Stimulated activated CD4-positive, alpha-beta T cell treated with anti-CD3 and anti-CD28 coated beads, Interleukin-15, amount 100 ng/mL, for 1 hour (primary cell): ENCODE data around the gene FKBP1C.
"Not testable (repeated sequence)": the region's sequence is repeated elsewhere in the genome, so short reads cannot be mapped to it uniquely, and the experiment has no call there.

Experiments used
- DNase-seq, 2 donors: peaks; one replicate each; pipeline ENCODE4 v3.0.0-alpha.2; 2020; ENCODE audit warnings: low read depth in 1 of 2, low spot score in 1 of 2

FKBP1C gene

GRCh38 chr6:63211343-63211742 lies at the start of gene FKBP1C:
TSS of gene FKBP1C (plus strand) at chr6:63211469.
- DNase-seq: not testable (repeated sequence)

DNA sequence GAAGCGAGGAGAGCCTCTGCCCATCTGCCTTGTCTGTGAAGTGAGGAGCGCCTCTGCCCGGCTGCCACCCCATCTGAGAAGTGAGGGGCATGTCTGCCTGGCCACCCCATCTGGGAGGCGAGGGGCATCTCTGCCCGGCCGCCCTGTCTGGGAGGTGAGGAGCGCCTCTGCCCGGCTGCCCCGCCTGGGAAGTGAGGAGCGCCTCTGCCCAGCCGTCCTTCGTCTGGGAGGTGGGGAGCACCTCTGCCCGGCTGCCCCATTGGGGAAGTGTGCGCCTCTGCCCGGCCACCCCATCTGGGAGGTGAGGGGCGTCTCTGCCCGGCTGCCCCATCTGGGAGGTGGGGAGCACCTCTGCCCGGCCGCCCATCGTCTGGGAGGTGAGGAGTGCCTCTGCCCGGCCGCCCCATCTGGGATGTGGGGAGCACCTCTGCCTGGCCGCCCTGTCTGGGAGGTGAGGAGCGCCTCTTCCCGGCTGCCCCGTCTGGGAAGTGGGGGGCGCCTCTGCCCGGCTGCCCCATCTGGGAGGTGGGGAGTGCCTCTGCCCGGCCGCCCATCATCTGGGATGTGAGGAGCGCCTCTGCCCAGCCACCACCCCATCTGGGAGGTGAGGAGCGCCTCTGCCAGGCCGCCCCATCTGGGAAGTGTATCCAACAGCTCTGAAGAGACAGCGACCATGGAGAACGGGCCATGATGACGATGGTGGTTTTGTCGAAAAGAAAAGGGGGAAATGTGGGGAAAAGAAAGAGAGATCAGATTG lies 47.0 kb upstream of the FKBP1C start:
- DNase-seq: not testable (repeated sequence)

GRCh38 chr6:63174173-63174572 lies 37.1 kb upstream of the FKBP1C start:
- no peak for DNase-seq

- DNase-seq: no peak
Observed at GRCh38 chr6:63176181-63176580, 35.1 kb upstream of the FKBP1C start.

DNA sequence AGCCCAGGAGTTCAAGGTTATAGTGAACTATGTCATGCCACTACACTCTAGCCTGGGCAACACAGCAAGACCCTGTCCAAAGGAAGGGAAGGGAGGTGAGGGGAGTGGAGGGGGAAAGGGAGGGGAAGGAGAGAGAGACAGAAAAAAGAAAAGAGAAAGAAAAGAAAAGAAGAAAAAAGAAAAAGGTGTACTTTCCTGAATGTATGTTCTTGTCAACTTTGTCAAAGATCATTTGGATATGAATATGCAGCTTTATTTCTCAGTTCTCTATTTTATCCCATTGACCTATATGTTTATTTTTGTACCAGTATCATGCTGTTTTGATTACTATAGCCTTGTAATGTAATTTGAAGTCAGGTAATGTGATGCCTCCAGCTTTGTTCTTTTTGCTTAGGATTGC lies 30.9 kb upstream of the FKBP1C start:
- no peak for DNase-seq

GRCh38 chr6:63186970-63187369 lies 24.3 kb upstream of the FKBP1C start:
- no peak for DNase-seq

GRCh38 chr6:63188828-63189227 lies 22.4 kb upstream of the FKBP1C start:
- DNase-seq: no peak

- no peak for DNase-seq
Observed at GRCh38 chr6:63193324-63193723, 17.9 kb upstream of the FKBP1C start.

- DNase-seq: no peak
Observed at GRCh38 chr6:63197741-63198140, 13.5 kb upstream of the FKBP1C start.

DNA sequence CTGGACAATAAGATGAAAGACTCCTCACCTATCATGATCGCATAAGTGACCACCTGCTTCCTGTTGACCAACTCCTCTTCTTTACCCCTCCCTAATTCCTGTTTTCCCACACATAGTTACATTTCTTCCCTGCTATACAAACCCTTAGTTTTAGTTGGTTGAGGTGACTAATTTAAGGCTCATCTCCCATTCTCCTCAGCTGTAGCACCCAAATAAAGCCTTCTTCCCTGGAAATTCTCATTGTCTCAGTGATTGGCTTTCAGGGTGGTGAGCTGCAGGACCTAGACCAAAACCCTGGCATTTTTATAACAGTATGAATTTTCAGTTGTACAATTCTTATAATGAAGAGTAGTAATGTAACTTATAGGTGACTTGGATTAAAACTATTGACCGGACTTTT lies 2.1 kb downstream of the FKBP1C start:
- DNase-seq: no peak

- no peak for DNase-seq
Observed at GRCh38 chr6:63214816-63215215, 3.5 kb downstream of the FKBP1C start.

GRCh38 chr6:63224179-63224578 lies 12.9 kb downstream of the FKBP1C start:
- no peak for DNase-seq

DNA sequence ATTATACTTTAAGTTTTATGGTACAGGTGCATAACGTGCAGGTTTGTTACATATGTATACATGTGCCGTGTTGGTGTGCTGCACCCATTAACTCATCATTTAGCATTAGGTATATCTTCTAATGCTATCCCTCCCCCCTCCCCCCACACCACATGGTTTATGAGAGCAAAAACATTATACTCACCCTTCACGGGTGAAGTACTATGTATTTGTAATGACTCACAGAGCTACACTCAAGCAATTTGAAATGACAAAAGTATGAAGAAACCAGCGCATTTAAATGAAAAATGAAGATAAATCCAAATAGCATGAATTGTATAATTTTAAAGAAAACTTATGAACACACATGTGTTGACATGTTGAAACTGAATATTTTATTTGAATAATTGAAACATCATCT lies 14.7 kb downstream of the FKBP1C start:
- DNase-seq: not testable (repeated sequence)

- DNase-seq: not testable (repeated sequence)
Observed at GRCh38 chr6:63227928-63228894, 16.9 kb downstream of the FKBP1C start.

DNA sequence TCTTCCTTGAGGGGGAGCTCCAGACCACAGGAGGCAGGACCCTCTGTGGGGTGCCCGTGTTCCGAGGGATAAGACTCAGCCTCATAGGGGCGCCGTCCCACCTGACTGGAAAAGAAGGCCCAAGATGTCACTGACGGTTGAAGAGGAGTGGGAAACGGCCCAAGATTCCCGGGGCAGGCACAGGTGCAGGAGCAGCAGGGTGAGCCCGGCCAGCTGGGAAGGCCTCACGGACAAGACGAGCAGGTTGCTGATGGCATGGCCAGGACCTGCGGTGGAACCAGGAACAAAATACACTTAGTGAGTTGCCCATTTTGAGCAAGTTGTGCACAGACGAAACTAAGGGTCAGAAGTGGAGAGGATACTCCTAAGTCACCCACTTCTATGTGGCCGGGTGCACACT lies 18.8 kb downstream of the FKBP1C start:
- not testable (repeated sequence) for DNase-seq

GRCh38 chr6:63230511-63230910 lies 19.2 kb downstream of the FKBP1C start:
- not testable (repeated sequence) for DNase-seq

DNA sequence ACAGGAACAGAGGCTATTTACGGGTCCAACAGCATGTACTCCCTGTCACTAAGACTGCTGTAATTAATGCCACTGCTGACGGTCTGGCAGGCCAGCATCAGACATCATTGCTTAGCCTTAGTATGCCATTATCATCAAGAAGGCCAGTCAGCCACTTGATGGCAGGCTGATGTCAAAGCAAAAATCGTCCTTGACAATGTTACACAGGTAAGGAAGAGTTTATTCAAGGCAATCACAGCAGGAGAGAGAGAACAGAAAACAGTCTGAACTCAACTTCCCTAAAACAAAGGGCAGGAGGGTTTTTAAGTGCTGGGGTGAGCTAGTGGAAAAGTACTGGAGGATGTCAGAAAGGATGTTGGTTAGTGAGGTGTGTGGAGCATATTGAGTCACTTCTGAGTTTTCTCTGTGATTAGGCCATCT lies 25.1 kb downstream of the FKBP1C start:
- no peak for DNase-seq

DNA sequence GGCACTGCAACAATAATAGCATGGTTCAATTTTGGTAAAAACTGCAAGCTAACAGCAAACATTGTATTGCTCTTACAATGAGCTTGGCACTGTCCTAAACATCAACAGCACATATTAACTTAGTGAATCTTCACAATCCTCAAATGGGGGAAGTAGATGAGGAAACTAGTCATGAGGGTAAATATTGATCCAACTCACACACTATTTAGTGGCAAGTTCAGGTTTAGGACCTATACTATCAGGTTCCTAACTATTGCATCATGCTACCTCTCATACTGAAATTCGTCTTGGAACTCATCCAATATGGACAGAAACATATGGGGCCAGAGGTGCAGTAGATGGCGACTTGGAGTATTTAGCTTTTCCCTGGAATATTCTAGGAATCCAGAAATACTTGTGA lies 34.2 kb downstream of the FKBP1C start:
- DNase-seq: no peak

DNA sequence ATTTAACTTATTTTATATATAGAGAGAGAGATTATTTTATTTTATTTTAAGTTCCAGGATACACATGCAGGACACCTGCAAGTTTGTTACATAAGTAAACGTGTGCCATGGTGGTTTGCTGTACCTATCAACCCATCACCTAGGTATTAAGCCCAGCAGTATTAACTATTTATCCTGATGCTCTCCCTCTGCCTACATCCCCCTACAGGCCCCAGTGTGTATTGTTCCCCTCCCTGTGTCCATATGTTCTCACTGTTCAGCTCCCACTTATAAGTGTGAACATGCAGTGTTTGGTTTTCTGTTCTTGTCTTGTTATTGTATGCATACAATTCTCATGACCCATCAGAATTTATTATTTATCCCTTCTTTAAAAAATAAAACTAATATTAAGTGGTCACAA lies 34.6 kb downstream of the FKBP1C start:
- DNase-seq: no peak

GRCh38 chr6:63246581-63246980 lies 35.3 kb downstream of the FKBP1C start:
- no peak for DNase-seq

GRCh38 chr6:63249875-63250482 lies 38.7 kb downstream of the FKBP1C start:
- no peak for DNase-seq

DNA sequence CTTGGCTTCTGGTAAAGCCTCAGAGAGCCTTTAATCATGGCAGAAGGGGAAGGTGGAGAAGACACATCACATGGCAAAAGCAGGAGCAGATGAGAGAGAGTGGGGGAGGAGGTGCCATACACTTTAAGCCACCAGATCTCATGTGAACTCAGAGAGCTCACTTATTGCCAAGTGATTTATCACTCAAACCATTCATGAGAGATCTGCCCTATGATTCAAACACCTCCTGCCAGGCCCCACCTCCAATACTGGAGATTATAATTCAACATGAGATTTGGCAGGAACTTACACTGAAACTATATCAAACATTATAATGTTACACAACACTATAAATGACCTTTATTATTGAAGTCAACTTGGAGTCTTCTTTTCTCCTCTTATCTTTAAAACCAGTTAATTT lies 47.9 kb downstream of the FKBP1C start:
- DNase-seq: no peak
